ENCODE measurements around the gene SNCA. TPM values are rescaled to one million over a fixed set of nuclear protein-coding genes. Genes with fewer than 3 reads are reported as not detected.
A peak's percentile ranks its signal among the peaks of the same experiment; 100 is the strongest.

The SNCA gene
- total RNA-seq = 10 to 100 TPM in 3 of 4 donors, 1 to 10 TPM in 1; 9.8 to 25.6 (median 16.7) TPM

DNA sequence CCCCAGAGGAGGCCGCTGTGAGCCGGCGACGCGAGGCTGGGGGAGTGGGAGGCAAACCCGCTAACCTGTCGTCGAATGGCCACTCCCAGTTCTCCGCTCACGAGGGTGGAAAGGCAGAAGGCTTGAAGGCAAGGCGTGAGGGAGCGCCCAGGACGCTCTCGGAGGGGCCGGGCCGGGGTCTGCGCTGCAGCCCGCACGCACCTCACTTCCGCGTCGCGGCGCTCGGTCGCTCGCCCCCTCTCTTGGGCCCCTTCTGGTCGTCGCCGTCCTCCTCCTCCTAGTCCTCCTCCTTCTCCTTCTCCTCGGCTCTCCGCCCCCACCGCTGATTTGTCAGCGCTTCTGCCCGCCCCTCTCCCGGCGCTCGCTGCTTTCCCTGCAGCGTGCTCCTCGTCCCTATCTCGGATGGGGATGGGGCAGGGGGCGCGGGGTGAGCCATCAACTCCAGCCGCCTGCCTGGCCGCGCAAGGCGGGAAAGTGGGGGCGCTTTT, at the start of gene SNCA:
TSS of gene SNCA (minus strand) at position 265 of the 488 bp plus-strand sequence. CDS start 1,494 bp downstream, outside the sequence.
- DNase-seq (ENCODE audit: low spot score in 2 of 2) = peak; percentile 58 to 93
- no peak for TF ChIP-seq POLR2A (IDR thresholded peaks at IDR 0.05)
- TF ChIP-seq, protein P1, sequence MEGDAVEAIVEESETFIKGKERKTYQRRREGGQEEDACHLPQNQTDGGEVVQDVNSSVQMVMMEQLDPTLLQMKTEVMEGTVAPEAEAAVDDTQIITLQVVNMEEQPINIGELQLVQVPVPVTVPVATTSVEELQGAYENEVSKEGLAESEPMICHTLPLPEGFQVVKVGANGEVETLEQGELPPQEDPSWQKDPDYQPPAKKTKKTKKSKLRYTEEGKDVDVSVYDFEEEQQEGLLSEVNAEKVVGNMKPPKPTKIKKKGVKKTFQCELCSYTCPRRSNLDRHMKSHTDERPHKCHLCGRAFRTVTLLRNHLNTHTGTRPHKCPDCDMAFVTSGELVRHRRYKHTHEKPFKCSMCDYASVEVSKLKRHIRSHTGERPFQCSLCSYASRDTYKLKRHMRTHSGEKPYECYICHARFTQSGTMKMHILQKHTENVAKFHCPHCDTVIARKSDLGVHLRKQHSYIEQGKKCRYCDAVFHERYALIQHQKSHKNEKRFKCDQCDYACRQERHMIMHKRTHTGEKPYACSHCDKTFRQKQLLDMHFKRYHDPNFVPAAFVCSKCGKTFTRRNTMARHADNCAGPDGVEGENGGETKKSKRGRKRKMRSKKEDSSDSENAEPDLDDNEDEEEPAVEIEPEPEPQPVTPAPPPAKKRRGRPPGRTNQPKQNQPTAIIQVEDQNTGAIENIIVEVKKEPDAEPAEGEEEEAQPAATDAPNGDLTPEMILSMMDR (IDR thresholded peaks at IDR 0.05) = no peak
- H3K4me3 ChIP-seq (ENCODE audit: low read depth, poor library complexity, severe bottlenecking) = peak within 1 kb of the TSS; percentile 47
- intact Hi-C loops (cut with DNase I; ENCODE audit: low total_unique reads) = no loop called here
- 1% methylated on average over 48 of the region's 48 CpGs for WGBS, 2 donors

DNA sequence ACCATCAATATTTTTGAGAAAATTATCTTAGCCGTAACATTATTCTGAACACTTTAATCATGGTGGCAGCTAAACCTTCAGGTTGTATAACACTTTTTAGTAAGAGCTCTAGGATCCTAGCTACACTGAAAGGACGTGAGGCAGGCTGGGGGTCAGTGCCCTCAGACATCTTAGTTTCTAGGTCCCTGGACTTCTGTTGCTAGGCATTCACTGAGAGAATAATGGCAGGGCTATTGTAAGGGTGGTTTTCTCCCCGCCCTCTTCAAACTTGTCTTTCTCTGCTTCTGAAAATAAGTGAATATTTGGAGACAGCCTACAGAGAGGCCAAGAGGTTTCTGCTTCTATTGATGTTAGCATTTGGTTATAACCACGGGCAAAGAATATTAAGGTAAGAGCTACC, 42.3 kb upstream of the SNCA start:
- intact Hi-C loops (cut with DNase I; ENCODE audit: low total_unique reads) = no loop called here
- no peak for DNase-seq (ENCODE audit: low spot score in 2 of 2)
- no peak overlapping the region for H3K4me3 ChIP-seq (ENCODE audit: low read depth, poor library complexity, severe bottlenecking)
- TF ChIP-seq, protein P1 (IDR thresholded peaks at IDR 0.05) = no peak
- no peak for TF ChIP-seq POLR2A (IDR thresholded peaks at IDR 0.05)
- 86 to 88% methylated on average over 4 of the region's 4 CpGs for WGBS, 2 donors

DNA sequence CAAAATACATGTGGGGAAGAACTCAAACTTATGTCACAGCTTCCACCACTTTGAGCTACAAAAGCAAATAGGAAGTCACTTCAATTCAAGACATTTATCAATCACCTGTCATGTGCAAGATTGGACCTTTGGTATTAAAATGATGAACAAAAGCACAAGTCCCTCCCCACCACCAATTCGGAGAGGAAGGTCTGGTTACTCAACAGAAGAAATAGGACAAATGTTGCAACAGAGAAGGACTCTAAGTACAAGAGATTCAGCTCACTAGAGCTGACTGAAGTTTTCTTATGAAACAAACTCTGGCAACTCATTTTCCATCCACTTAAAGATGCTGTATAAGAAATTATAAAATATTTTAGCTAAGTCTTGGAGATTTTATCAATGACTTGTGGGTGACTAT, 41.6 kb upstream of the SNCA start:
- intact Hi-C loops (cut with DNase I; ENCODE audit: low total_unique reads) = no loop called here
- WGBS, 2 donors = 53 to 71% methylated on average over 1 of the region's 1 CpG
- no peak for TF ChIP-seq POLR2A (IDR thresholded peaks at IDR 0.05)
- TF ChIP-seq, protein P1 (IDR thresholded peaks at IDR 0.05) = no peak

DNA sequence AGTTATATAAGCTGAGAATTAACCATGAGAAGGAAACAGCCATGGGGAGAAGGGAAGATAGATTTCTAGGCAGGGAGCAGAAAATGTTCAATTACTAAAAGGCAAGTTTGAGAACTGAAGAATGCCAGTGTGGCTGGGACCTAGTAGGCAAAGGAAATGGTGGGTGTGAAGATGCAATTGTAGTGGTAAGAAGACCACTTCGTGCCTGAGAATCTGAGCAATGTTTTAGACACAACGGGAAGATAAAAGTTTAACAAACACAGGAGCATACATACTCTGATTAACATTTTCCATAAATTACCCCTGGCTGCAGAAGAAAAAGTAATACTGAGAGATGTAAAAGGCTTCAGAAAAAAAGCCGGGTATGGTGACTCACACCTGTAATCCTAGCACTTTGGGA, 39.6 kb upstream of the SNCA start:
- no peak overlapping the region for H3K4me3 ChIP-seq (ENCODE audit: low read depth, poor library complexity, severe bottlenecking)
- TF ChIP-seq, protein P1 (IDR thresholded peaks at IDR 0.05) = no peak
- TF ChIP-seq POLR2A (IDR thresholded peaks at IDR 0.05) = no peak
- DNase-seq (ENCODE audit: low spot score in 2 of 2) = no peak
- intact Hi-C loops (cut with DNase I; ENCODE audit: low total_unique reads) = no loop called here
- 80 to 83% methylated on average over 3 of the region's 3 CpGs for WGBS, 2 donors

More for the DNA sequence above, 41.6 kb upstream of the SNCA start:
- H3K4me3 ChIP-seq (ENCODE audit: low read depth, poor library complexity, severe bottlenecking) = no peak overlapping the region
- no peak for DNase-seq (ENCODE audit: low spot score in 2 of 2)

DNA sequence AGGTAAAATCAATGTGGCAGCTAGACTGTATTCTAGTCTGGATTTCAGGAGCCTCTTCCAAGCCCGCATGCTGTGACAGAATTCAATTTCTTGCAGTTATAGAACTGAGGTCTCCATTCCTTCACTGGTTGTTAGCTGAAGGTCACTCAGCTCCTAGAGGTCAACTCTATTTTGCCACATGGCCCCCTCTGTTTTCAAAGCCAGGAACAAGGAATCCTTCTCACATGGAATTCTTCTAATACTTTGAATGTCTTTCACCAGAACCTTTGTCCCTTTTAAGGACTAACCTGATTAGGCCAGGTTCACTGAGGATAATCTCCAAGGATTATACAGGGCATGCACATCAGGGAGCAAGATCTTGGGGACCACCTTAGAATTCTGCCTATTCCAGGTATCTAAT, 34.2 kb upstream of the SNCA start:
- 88 to 93% methylated on average over 1 of the region's 1 CpG for WGBS, 2 donors
- DNase-seq (ENCODE audit: low spot score in 2 of 2) = no peak
- H3K4me3 ChIP-seq (ENCODE audit: low read depth, poor library complexity, severe bottlenecking) = no peak overlapping the region
- intact Hi-C loops (cut with DNase I; ENCODE audit: low total_unique reads) = no loop called here
- TF ChIP-seq, protein P1 (IDR thresholded peaks at IDR 0.05) = no peak
- no peak for TF ChIP-seq POLR2A (IDR thresholded peaks at IDR 0.05)

DNA sequence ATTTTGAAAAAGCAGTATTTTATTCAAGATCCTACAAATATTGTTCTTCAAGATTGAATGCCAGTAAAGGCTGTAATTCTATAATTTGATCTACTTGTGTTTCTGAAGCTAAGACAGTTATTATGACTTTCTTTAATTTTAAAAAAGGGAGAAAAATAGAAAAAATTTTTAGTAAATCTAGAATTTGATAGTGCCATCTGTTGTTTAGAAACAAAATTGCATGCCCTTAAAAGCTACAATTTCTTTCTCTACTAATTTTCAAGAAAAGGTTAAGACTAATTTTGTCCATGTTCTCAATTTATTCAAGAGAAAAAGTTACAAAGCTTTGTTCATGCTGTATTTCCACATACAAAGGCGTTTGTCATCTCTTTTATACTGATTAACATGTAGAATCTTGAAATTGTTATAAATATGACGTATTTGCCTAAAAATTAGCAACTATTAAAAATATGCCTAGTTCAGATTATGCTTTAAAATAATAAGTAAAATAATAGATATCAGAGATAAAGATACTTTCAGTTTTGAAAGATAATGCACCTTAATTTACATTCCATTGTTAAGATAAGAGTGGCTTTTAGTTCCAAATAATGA, 32.1 kb upstream of the SNCA start:
- no peak for TF ChIP-seq POLR2A (IDR thresholded peaks at IDR 0.05)
- TF ChIP-seq, protein P1 (IDR thresholded peaks at IDR 0.05) = no peak

More for the DNA sequence above, 32.1 kb upstream of the SNCA start:
- H3K4me3 ChIP-seq (ENCODE audit: low read depth, poor library complexity, severe bottlenecking) = no peak overlapping the region
- intact Hi-C loops (cut with DNase I; ENCODE audit: low total_unique reads) = no loop called here
- DNase-seq (ENCODE audit: low spot score in 2 of 2) = no peak
- 55 to 59% methylated on average over 2 of the region's 2 CpGs for whole genome bisulfite sequencing, 2 donors
